ENCODE results near the gene MT3.

Gene MT3

GRCh38 chr16:56631197-56631596 lies 41.9 kb downstream of the MT3 start:
- DNase-seq, result no peak

- no peak for DNase-seq
Observed at GRCh38 chr16:56631832-56632155, 42.5 kb downstream of the MT3 start.

GRCh38 chr16:56632156-56632847 lies 43.0 kb downstream of the MT3 start, which contains the start of gene MT1M:
MT1M (plus strand) TSS chr16:56632659; CDS start chr16:56632732, 73 bp downstream.
- DNase-seq, result no peak

GRCh38 chr16:56632848-56633365 lies 43.6 kb downstream of the MT3 start:
- DNase-seq, result no peak

- DNase-seq, result no peak
Observed at GRCh38 chr16:56633535-56633934, 44.2 kb downstream of the MT3 start.

GRCh38 chr16:56634715-56635440 lies 45.5 kb downstream of the MT3 start:
- DNase-seq, result no peak

GRCh38 chr16:56635441-56635967 lies 46.2 kb downstream of the MT3 start:
- DNase-seq, result no peak

GRCh38 chr16:56636616-56637413 lies 47.5 kb downstream of the MT3 start:
- DNase-seq, result no peak

GRCh38 chr16:56637814-56638750 lies 48.8 kb downstream of the MT3 start, which contains the start of gene MT1A:
MT1A (plus strand) TSS chr16:56638666; CDS start chr16:56638739, 73 bp downstream.
- DNase-seq, result no peak

- no peak for DNase-seq
Observed at GRCh38 chr16:56639045-56639444, 49.7 kb downstream of the MT3 start.

- DNase-seq, result no peak
Observed at GRCh38 chr16:56640076-56640475, 50.7 kb downstream of the MT3 start.

Measured in MV-4-11 (cell line).